ENCODE data around the gene VPS13D.

- no peak for TF ChIP-seq GRHL2 (CRISPR knock-in tag; IDR thresholded peaks at IDR 0.05; ENCODE audit: insufficient replicate concordance, severe bottlenecking)
- no peak for TF ChIP-seq MAX (CRISPR knock-in tag; IDR thresholded peaks at IDR 0.05)
- no peak for TF ChIP-seq CTCF (IDR thresholded peaks at IDR 0.05)
- no peak for TF ChIP-seq PRDM15 (CRISPR knock-in tag; IDR thresholded peaks at IDR 0.05)
- TF ChIP-seq ZBTB21 (CRISPR knock-in tag; IDR thresholded peaks at IDR 0.05; ENCODE audit: borderline replicate concordance) = no peak
- TF ChIP-seq TCF7 (CRISPR knock-in tag; IDR thresholded peaks at IDR 0.05; ENCODE audit: low read depth) = no peak
- TF ChIP-seq IRF2 (CRISPR knock-in tag; IDR thresholded peaks at IDR 0.05; ENCODE audit: borderline replicate concordance, low read depth) = no peak
- TF ChIP-seq FOXJ3 (CRISPR knock-in tag; IDR thresholded peaks at IDR 0.05; ENCODE audit: borderline replicate concordance) = no peak
- TF ChIP-seq CREB1 (CRISPR knock-in tag; IDR thresholded peaks at IDR 0.05) = no peak
- no peak for TF ChIP-seq USF1 (CRISPR knock-in tag; IDR thresholded peaks at IDR 0.05)
Measured at GRCh38 chr1:12452262-12452661, 222.4 kb downstream of the VPS13D start.

All from WTC11 (cell line).